GOT3 (cell line): Measurements from ENCODE around the gene SYNGR4.
A peak's percentile ranks its signal among the peaks of the same experiment; 100 is the strongest.
"Not testable (repeated sequence)": the region's sequence is repeated elsewhere in the genome, so short reads cannot be mapped to it uniquely, and the experiment has no call there.

Experiments
- DNase-seq: peaks from one replicate; lab custom pipeline; 2025; ENCODE audit warnings: mixed read lengths; lab: John Stamatoyannopoulos, UW

Gene SYNGR4

DNA sequence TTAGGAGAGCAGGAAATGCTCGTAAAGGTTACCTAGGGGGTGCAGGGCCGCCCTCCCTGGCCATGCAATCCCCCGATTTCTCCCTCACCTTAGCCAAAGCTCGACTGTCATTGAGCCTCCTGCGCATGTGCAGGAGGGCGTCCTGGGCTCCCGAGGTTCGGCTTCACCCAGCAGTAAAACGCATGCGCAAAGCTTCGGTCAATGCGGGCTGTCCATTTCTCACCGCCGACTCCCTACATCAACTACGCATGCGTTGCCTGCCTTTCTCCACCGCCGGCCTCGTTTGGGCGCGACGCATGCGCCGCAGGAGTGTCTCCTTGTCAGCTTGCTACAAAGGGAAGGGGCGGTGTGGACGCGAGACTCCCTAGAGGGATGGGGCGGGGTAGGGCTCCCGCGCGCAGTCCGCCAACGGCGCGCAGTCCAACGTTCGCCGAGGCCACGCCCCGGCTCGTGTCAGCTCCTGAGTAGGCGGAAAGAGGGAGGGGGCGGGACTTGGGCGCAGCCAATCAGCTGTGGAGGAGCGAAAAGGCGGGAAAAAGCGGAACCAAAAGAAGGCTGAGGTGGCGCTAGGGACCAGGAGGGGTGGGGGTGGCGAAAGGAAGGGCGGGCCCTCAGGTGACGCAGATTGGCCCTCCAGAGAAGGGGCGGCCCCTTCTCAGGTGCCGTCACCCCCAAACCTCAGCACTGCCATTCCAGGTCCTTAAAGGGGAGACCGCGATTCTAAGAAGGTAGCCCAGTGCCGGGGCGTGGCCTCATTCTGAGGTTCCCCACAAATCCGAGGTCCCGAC is at the start of gene SYNGR4, which contains the start of gene TMEM143:
Gene SYNGR4, plus strand, starts transcription at position 558 of the 788 bp plus-strand sequence. CDS start 1,476 bp downstream, outside the sequence.
Gene TMEM143, minus strand, starts transcription at position 131 of the 788 bp plus-strand sequence. Its CDS starts 20 bp downstream, at position 111.
- peak; percentile 98 for DNase-seq

DNA sequence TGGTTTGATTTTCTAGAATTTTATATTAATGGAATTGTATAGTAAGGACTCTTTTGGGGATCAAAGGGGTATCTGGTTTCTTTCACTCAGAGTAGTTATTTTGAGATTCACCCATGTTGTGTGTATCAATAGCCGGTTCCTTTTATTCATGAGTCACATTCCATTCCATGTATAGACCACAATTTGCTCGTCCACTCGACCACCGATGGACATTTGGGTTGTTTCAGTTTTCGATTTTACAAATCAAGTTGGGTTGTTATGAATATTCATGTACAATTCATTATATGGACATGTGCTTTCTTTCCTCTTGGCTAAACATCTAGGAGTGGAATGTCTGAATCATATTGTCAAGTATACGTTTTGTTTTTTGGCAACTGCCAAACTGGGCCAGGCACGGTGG is 48.5 kb upstream of the SYNGR4 start:
- no peak for DNase-seq

- not testable (repeated sequence) for DNase-seq
Observed at GRCh38 chr19:48317708-48317960, 46.5 kb upstream of the SYNGR4 start.

DNA sequence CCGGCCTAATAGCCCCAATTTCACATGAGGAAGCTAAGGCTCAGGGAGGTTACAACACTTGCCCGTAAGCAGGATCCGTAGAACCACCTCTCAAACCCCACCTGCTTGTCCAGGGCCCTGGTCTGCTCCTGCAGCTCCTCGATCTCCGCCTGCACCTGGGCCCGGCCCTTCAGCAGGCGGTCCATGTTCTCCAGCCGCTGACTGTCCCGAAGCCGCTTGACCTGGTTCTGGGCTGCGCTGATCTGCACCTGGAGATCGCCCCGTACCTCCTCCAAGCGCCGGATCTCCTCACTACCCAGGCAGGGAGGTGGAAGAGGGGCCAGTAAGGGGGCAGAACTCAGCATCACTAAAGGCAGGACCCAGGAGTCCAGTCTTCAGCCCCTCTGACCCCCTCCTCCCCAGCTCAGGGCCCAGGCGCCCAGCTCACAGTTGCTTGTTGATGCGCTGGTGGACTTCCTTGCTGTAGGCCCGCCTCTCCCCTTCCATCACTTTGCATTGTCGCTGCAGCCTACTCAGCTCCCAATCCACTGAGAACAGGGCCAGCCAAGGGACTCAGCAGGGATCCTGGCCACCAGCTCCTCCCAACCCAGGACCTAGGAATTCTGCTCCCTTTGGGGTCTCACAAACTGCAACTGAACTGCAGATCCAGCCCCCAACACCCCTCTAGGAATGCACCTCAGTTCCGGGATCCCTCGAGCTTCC is 45.7 kb upstream of the SYNGR4 start:
- DNase-seq: no peak

- peak; percentile 15 for DNase-seq
Observed at GRCh38 chr19:48319647-48320541, 44.3 kb upstream of the SYNGR4 start.

DNA sequence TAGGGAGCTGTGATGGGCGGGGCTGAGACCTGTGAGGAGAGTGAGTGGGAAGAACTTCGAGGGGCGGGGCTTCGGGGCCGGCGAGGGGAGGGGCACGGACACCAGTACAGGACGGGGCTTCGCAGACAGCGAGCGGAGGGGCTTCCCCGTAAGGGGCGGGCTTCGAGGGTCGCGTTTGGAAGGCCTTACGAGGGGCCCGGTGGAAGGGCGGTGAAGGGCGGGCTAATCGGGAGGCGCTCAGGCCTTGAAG is 42.9 kb upstream of the SYNGR4 start:
- DNase-seq: no peak

- DNase-seq: peak; percentile 97
Observed at GRCh38 chr19:48321622-48322591, 42.3 kb upstream of the SYNGR4 start.

- peak; percentile 70 for DNase-seq
Observed at GRCh38 chr19:48325265-48325910, 38.8 kb upstream of the SYNGR4 start, which contains the start of gene EMP3. Gene EMP3 (plus strand): TSS chr19:48325552. CDS start chr19:48326845, 1,293 bp downstream.

DNA sequence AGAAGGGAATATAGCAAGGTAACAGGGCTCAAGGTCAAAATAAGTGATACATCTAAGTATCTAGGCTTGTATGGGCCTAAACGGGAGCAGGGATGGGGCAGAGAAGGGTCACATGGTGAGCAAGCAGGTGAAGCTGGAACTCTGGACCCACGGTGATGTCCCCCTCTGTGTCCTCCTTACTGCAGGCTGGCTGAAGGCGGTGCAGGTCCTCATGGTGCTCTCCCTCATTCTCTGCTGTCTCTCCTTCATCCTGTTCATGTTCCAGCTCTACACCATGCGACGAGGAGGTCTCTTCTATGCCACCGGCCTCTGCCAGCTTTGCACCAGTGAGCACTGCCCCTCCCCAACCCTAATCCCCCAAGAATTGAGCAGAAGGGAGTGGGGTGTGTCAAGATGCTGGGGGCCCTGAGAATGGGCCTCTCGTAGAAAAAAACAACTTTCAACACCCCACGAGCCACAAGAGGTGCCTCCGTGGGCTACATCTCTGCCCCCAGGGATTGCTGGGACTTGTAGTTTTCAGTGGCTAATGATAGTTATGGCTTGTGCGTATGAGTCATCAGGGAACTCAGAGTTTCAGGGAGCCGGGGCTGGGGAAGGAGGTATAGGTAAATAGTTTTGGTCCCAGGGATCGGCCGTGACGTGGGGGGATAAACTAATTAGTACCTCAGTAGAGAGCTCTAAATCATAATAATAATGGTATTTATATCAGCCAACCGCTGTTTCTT is 34.8 kb upstream of the SYNGR4 start:
- no peak for DNase-seq

- DNase-seq: no peak
Observed at GRCh38 chr19:48330012-48330681, 34.0 kb upstream of the SYNGR4 start.

DNA sequence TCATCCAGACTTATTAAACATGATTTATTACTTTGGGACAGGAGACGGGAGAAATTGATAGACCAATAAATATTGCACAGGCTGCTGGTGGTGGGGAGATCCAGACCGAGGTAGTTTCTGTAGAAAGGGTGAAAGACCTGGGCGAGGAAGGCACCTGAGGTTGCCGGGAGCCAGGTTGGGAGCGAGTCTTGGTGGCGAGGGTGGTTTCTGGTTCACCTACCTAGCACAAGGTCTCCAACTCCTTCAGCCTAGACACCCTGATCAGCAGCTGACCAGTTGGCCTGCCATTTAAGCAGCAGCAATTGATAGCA is 31.9 kb upstream of the SYNGR4 start:
- DNase-seq: no peak

DNA sequence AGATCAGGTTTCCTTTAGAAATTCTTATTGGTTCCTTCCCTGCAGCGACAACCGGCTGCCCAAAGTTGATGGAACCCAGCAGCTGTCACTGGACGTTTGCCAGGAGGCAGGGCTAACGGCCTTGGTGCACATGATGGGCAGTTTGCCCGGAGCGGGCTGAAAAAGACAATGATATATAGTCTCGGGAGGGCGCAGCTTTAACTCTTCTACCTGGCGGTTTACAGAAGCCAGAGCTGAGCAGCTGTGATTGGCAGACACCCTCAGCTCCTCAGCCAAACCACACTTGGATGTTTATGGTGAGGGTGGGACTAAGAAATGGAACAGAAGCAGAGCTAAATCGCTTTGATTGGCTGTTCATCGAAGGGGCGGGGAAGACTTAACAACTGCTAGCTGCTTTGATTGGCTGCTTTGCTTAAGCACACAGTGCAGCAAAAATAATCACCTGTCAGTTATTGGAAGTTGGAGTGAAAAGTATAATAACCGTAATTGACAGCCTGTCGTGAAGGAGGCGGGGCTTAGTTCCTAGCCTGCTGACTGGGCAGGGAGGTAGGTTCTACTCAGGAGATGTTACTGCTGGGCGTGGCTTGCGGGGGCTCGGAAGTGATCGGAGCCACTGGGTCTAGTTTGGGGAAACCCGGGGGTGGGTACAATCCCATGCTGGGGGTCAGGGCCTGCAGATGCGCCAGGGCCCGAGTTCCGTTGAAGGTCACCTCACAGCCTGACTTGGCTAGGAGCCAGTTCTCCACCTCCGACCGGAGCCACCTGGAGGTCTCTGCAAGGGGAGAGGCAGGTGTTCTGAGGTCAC is 31.3 kb upstream of the SYNGR4 start:
- DNase-seq: peak; percentile 40

- DNase-seq: peak; percentile 54
Observed at GRCh38 chr19:48333467-48334384, 30.4 kb upstream of the SYNGR4 start.

DNA sequence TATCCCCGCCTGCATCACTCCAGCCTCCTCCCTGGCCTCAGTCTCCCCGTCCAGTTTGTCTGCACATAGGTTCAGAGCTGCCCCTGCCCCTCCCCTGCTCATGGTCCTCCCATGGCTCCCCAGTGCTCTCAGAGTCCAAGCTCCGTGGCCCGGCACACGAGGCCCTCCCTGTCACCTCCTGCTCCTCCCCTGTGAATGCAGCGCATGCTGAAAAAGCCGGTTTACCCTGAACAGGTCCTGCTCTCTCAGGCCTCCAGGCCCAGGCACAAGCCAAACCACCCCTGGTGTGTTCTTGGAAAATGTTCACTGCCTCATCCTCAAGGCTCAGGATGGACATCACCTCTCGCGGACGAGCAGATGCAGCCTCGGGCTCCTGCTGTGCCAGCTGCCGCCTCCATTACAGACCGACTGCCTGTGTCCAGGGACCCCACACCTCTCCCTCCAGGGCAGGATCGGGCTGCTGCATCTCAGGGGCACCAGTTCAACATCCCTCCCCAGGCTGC is 25.9 kb upstream of the SYNGR4 start:
- DNase-seq: no peak

DNA sequence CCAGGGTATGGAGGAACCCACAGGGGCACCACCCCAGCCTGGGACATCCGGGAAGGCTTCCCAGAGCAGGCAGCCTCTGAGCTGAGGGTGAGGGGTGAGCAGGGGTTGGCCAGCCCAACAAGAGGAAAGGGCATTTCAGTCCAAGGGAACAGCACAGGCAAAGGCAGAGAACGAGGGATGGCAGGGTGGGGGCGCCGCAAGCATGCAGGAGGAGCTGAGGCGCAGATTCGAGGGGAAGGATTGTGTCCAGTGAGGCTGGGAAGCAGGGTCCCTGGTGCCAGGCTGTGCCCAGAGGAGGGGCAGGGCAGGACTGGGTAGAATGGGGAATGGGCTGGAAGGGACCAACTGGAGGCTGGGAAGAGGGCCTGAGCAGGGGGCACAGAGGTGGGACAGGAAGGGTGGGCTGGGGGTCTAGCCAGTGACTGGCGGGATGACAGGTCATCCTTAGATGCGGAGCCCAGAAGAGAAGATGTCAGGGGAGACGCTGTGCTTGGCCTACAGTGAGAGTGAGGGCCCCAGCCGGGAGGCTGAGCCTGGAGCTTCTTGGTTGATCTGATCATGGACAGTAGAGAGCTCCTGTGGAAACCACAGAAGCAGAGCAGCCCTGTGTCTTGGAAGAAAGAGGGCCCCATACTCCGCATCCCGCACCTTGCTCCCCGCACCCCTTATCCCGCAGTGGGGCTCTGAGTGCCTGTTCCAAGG is 25.2 kb upstream of the SYNGR4 start:
- no peak for DNase-seq

DNA sequence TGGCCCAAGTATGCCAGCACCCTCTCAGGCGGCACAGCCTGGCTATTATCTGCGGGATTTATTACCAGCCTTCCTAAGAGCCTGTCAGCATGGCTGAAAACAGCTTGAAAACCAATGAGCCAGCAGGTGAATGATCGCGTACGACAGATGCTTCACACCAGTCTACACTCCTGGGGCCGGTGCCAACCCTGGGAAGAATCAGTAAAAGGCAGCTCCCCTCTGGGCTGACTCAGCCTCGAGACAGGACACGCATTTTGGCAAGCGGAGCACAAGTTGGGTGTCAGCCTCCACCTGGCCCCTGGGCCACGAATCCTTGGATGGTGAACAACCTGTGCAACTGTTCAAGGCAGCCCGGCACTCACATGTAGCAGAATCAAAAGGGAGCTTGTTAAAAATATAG is 23.2 kb upstream of the SYNGR4 start:
- DNase-seq: no peak
